HK-2 (cell line): ENCODE data around the gene SNTB2.
"Not testable (repeated sequence)": the region's sequence is repeated elsewhere in the genome, so short reads cannot be mapped to it uniquely, and the experiment has no call there.

Experiments
- DNase-seq: peaks from one replicate; pipeline ENCODE4 v3.0.0-alpha.2; 2018; ENCODE audit not compliant: unreplicated experiment

The SNTB2 gene

DNA sequence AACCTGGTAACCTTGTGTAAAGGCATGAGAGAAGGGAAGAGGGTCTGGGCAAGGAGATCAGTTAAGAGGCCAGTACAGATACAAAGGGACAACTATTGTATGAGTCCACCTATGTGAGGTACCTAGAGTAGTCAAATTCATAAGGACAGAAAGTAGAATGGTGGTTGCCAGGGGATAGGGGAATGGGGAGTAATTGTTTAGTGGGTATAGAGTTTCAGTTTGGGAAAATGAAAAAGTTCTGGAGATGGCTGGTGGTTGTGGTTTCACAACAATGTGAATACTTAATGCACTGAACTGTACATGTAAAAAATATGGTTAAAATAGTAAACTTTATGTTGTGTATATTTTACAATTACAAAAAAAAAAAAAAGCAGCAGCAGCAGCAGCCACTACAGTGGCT, 49.4 kb downstream of the SNTB2 start:
- DNase-seq: no peak

DNA sequence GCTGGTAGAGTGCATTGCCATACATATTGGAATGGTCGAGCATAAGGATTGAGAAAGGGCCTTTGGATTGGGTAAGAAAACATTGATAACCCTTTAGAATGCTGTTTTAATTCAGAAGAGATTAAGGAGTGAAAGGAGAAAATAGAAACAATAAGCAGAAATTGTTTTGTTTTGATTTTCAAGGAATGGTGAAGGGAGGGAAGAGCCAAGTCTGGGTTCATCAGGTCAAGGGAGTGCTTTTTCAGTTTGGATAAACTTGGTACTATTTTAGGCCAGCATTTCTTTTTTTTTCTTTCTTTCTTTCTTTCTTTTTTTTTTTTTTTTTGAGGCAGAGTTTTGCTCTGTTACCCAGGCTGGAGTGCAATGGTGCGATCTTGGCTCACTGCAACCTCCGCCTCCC, 50.3 kb downstream of the SNTB2 start:
- DNase-seq: no peak

DNA sequence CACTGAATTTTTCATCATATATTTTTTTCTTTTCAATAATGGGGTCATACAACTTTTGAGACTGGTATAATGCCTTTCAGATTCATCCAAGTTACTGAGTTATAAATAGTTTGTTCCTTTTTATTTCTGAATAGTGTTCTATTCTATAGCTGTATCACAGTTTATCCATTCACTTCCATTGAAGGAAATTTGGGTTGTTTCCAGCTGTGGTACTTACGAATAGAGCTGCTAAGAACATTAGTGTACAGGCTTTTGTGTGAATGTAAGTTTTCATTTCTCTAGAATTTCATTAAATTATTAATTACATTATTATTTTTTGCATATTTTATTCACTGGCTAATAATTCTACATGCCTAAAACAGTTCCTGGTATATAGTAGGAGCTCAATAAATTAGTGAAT, 52.9 kb downstream of the SNTB2 start:
- DNase-seq: no peak

DNA sequence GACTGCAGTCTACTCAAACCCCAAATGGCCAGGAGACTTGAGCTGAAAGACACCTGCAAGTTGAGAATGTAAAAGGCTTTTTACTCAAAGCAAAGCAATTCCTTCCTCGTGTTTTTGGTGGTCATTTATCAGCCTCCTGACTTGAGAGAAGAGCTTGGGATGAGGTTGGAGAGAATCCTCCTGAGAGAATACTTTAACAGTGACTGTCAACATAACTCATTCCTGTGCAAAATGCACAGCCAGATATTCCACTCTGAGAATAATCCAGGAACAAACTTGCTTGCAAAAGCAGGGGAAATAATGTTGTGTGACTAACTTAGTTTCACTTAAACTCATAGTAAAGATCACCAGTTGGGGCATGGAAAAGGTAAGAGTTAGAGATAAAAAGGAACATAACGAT, 53.4 kb downstream of the SNTB2 start:
- DNase-seq: no peak

DNA sequence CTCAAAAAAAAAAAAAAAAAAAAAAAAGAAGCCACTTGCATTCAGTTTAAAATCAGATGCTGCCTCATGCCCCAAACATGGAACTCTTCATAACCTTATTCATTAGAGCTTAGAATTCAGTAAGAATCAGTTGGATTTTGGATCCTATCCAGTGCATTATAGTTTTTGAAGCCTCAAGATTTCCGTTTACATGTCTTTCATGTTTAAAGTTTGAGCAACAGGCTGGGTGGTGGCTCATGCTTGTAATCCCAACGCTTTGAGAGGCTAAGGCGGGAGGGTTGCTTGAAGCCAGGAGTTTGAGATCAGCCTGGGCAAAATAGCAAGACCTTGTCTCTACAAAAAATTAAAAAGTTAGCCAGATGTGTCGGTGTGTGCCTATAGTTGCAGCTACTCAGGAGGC, 55.0 kb downstream of the SNTB2 start:
- no peak for DNase-seq

DNA sequence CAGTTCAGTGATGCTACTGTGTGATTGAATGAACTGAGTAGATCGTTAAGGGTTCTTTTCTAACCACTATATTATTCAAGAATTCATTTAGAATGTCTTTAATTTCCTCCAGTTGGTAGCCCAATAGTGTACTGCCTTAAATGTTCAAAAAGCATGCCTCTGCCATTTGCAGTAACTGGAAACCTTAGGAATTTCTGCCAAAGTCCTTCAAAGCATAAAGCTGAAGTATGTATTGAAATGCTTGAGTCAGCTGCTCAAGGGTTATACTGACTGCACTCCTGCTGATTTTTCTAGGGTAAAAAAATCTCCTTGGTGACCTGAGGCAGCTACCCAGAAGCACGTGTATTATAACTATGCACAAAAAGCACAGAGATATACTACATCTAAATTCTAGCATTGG, 56.5 kb downstream of the SNTB2 start:
- DNase-seq: no peak

DNA sequence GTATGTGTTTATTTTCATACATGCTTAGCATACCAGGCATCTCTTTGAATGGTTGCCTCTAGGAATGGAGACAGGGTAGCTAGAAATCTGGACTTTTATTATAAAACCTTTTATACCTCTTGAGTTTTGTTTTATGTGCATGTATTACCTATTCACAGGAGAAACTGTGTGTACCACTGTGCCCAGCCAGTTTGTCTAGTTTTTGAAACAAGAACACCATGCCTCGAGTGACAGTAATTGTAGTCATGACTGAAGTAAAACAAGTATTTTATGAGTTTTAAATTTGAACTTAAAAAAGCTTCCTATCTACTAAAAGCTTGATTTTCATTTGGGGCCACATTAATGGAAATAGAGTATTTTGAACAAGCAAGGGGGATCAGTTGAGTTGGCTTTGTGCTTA, 57.4 kb downstream of the SNTB2 start:
- DNase-seq: no peak

DNA sequence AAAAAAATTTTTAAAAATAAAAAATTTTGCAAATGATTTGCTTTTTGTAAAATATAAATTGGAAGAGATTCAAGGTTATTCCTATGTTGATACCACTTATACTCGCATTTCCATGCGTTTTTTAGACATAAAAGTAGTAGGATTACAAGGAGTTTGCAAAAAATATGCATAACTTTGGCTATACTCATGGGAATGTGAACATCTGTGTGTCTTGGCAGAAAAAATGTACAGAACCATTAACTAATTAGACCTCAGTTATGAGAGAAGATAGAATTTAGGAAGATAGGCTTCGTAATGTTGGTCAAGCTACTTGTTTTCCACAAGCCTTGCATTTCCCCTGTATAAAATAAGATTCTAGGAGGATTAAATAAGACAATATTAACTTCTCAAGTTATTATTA, 63.1 kb downstream of the SNTB2 start:
- no peak for DNase-seq

DNA sequence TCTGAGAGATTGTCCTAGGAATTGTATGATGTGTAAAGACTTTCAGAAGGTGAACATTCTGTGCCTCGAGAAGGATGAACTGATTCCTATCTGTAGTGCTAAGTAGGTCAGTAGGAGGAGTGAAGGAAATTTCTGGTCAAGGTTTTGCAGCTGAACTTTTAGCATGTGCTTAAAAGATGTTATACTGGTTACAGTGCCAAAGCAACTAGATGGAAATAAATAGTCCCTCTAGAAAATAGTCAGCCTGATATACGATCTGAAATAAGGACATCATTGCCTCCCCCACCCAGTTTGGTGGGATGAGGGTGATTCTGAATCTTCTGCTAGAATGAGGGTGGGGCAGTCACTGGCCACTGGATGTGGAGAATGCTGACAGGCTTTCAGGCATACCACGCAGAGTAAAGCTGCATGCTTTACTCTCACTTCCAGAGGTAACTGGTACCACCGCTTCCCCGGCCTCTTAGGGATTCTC, 66.9 kb downstream of the SNTB2 start:
- DNase-seq: no peak

DNA sequence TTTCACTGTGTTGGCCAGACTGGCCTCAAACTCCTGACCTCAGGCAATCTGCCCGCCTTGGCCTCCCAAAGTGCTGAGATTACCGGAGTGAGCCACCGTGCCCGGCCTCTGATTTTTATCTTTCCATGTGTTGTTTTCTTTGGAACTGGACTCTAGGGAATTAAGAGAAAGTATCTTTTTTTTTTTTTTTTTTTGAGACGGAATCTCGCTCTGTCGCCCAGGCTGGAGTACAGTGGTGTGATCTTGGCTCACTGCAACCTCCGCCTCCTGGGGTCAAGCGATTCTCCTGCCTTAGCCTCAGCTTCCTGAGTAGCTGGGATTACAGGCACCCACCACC, 72.4 kb downstream of the SNTB2 start:
- DNase-seq: not testable (repeated sequence)

DNA sequence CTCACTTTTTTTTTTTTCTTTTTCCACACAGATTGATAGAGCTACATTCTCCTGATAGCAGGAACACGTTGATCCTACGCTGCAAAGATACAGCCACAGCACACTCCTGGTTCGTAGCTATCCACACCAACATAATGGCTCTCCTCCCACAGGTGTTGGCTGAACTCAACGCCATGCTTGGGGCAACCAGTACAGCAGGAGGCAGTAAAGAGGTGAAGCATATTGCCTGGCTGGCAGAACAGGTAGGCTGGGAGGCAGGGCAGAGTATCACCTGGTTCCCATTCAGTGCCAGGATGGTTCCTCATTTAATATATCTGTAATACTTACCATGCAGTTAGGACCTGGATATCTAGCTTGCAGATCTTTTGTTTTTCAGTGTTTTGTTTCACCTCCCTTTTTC, 73.1 kb downstream of the SNTB2 start:
- no peak for DNase-seq

DNA sequence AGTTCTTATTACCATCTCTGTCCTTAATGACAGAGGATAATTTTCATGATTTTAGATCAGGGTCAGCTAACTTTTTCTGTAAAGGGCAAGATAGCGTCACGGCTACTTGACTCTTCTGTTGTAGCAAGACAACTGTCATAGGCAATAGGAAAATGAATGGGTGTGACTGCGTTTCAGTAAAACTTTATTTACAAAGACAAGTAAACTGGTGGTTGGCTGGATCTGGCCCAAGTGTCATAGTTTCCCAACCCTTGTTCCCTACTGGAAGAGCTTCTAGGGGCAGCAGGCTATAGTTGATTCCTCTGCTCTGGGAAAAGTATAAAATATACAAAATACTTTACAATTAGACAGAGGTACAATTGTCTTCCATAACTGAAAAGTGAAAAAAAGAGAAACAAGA, 73.5 kb downstream of the SNTB2 start:
- DNase-seq: no peak

DNA sequence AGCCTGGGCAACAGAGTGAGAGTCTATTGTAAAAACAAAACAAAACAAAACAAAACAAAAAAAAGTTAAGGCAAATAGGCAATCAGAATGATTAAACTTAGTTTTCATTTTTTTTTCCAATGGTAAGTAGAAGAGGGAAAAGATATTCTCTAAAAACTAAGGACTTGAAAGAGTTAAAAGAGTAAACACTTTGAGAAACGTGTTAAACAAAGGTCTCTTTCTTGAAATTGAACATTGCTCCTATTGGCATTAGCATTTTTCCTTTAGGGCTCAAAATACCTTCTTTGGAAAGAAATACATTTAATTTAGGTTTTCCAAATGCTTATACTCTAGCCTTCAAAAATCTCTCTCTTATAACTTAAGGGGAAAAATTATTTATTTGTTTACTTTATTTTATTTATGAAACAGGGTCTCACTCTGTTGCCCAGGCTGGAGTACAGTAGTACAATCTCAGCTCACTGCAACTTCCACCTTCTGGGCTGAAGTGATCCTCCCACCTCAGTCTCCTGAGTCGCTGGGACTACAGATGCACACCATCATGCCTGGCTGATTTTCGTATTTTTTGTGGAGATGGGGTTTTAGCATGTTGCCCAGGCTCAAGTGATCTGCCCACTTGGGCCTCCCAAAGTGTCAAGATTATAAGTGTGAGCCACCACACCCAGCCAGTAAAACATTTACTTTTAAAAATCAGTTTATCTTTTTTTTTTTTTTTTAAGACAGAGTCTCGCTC, 79.5 kb downstream of the SNTB2 start:
- no peak for DNase-seq

DNA sequence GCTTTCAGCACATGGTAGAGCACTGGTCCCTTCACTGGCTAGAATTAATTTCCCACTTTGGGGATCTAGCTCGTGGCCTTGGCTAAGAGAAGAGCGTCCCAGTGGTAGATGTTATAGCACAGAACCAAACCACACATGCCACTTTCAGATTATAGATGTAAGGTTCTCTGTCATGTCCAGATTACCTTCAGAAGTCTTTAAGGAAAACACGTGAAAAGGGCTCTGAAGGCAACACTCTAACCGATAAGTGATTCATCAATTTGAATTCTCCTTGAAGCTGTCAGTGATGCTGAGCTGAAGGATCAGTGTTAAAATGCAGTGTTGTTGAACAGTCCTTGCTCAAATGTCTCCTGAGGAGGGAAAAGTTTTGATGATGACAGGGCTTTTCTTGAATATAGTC, 80.7 kb downstream of the SNTB2 start:
- no peak for DNase-seq

DNA sequence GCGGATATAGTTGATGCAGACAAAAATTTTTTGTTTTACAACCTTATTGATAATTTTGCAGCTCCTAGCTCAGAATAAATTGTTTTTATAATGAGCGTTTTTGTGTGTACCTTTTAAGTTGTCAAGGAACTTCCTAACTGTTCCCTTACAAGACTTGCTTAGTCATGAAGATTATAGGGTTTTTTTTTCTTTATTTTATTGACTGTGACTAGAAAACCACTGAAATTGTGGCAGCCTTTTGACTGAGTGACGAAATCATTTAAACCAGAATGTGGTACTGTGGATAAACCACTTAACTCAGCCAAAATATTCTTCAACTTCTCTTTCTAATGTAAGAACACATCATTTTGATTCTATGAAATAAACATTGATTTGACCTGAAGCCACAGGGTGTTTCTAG, 83.4 kb downstream of the SNTB2 start:
- no peak for DNase-seq

DNA sequence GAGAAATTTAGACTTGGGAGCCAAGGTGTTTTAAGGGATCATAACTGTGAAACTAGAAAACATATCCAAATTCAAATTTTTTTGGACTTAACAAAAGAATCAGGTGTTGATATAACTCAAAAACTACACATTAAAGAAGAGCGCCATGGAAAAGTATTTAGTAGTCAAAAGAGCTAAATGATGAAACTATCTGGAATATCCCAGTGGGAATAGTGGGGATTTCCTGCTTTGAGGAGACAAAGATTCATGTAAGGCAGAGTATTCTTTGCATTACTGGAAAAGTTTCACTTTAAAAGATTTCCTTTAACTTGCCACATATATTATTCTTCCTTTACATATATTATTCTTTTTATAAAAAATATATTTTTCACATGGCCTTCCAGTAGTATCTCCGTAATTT, 83.9 kb downstream of the SNTB2 start:
- DNase-seq: no peak

DNA sequence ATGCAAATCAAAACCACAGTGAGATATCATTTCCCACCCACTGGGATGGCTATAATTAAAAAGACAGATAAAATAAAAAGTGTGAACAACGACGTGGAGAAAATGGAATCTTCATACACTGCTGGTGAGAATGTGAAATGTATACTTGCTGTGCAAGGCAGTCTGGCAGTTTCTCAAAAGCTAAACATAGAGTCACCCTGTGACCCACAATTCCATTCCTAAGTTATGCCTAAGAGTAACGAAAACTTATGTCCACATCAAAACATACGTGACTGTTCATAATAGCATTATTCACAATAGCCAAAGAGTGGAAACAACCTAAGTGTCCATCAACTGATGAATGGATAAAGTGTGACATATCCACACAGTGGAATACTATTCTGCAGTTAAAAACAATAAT, 86.0 kb downstream of the SNTB2 start:
- DNase-seq: no peak

DNA sequence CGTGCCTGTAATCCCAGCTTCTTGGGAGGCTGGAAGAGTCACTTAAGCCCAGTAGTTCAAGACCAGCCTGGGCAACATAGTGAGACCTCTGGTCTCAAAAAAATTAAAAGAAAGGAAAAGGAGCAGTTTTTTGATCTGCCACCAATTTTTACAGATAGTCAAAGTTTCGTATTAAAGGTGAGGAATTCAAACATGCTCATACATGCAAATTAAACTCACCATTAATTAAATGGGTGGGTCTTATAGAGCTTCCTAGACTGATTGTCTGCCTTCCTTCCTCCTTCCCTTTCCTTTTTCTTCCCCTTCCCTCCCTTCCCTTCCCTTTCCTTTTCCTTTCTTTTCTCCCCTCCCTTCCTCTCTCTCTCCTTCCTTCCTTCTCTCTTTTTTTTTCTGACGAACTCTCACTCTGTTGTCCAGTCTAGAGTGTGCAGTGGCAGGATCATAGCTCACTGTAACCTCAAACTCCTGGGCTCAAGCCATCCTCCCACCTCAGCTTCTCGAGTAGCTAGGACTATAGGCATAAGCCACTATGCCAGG, 87.8 kb downstream of the SNTB2 start:
- DNase-seq: no peak

DNA sequence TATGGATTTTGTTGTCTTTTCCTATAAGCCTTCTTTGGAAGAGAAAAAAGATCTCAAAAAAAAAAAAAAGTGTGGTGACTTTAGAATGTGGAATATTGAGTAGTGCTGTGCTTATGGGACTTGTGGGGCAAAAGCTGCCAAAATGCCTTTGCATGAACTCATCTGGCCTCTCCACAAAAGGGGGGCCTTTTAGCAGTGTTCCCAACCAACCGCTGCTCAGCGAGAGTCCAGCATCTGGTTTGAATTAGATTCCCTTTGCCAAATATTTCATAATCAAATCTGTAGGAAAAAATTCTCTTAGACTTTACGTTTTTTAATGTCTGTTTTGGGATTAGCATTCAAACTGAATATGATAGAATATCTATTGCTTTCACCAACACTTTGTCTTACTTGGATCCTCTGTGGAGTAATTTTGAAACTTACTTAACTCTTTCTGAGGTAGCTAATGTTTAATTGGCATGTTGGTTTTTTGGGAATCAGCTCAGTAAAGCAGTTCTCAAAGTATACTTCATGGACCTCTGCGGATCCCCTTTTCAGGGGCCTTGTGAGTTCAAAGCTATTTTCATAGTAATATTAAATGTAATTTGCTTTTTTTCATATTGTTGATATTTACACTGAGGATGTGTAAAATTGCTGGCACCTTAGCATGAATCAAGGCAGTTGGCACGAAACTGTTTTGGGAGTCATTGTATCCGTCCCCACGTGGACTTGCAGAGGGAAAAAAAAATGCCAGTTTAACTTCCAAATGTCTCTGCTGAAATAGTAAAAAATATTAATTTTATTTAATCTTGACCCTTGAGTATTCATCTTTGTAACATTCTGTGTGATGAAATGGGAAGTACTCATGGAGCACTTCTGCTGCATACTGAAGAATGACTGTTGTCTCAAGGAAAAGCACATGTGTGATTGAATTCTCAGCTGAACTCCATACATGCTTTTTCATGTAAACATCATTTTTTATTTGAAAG, 89.5 kb downstream of the SNTB2 start:
- no peak for DNase-seq

DNA sequence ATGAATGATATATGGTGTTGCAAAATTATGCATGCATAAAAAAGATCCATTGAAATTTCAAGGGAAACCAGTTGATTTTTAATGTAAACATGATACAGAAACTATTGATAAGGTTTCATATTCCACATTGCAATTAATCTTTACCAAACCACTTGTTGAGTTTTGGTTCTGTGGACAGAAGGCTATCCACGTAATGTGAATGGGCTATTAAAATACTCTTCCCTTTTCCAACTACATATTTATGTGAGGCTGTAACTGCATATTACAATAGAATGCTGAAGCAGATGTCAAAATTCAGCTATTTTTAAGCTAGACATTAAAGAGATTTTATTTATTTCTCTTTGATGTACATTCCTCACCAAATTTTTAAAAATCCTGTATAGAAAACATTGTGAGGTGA, 90.4 kb downstream of the SNTB2 start:
- no peak for DNase-seq

DNA sequence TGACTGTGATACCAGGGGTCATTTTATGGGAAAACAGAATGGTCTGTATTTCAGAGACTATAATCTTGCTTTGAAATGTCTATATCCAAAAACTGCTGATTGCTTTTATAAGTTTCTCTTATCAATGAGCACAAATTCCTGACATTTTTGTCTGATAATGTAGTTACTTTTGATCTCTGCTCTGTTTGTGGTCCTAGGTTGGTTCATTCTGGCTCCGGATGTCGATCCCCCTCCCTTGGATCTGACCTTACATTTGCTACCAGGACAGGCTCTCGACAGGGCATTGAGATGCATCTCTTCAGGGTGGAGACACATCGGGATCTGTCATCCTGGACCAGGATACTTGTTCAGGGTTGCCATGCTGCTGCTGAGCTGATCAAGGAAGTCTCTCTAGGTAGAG, 96.9 kb downstream of the SNTB2 start:
- no peak for DNase-seq

DNA sequence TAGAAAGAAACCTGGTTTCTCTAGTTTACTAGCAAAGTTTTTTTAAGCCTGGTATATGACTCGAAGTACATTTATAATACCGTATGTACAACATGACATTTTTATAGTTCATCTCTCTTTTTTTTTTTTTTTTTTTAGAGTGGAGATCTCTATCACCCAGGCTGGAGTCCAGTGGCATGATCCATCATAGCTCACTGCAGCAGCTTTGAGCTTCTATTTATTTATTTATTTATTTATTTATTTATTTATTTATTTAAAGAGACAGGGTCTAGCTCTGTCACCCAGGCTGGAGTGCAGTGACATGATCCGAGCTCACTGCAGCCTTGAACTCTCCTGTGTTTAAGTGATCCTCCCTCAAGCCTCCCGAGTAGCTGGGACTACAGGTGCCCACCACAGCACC, 98.3 kb downstream of the SNTB2 start:
- no peak for DNase-seq
